M059J (cell line): ENCODE measurements around the gene PIWIL1. TPM values are rescaled to one million over a fixed set of nuclear protein-coding genes. Genes with fewer than 3 reads are reported as not detected.

Experiments used
- DNase-seq: peaks from one replicate; pipeline ENCODE4 v3.0.0-alpha.2; 2012; ENCODE audit warnings: low read depth
- total RNA-seq: library from RNA; depleted of rRNA; stranded (reverse); fragments of >200 nt; shearing (Covaris generic); gene quantifications from 2 replicates; pipeline ENCODE4 v1.2.3, GENCODE V29; 2014

Gene PIWIL1
- total RNA-seq, 1 experiment from 2014 or later = not detected

GRCh38 chr12:130336723-130337487, 782 bp upstream of the PIWIL1 start:
- DNase-seq = no peak

DNA sequence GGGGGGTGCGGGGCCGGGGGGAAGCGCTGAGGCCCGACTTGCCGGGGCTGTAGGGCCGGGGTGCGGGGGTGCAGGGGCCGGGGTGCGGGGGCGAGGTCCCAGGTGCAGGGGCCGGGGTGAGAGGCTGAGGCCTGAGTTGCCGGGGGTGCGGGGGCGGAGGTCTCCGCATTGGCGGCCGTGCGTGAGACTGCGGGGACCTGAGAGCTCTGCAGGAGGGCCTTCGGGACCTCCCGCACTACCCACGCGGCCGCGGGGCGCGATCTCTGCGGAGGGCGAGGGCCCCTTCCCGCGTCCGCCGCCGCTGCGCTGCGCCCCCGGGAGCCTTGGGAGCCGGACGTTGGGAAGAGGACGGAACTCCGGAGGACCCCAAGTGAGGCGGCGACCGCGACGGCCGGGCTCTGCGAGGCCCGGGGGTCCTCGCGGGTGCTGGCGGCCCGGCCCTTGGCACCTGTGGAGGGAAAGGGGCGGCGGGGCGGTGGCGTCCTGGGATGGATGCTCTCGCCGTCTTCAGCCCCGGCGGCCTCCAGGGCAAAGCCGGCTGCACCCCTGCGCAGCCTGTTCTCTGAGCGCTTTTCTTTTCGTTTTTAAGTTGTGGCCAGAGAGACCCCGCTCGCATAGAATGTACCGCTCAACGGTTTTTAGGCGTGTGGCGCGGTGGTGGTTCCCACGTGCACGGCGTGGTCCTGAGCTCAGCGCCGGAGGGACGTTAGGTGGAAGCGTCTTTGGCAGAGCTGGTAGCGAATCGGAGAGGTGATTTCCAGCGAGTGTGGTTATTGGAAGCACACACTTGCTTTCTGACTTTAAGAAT, 1.3 kb downstream of the PIWIL1 start:
- no peak for DNase-seq

DNA sequence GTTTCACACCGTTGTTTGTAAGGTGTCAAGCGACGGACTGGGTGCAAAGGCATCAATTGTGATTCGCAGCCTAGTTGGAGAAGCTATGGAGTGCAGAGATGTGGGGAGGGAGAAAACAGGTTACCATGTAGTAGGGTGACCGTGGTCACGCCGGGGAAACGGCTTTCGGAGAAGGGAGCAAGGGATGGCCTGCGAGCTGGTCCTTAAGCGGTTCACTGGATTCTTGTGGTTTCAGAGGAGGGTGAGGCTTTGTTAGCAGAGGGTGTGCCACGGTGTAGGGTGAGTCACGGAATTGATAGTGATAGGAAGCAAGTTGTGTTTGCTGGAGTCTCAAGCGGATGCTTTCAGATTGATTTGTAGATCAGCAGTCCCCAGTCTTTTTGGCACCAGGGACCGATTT, 2.3 kb downstream of the PIWIL1 start:
- no peak for DNase-seq

- no peak for DNase-seq
These were observed 4.8 kb downstream of the PIWIL1 start for GRCh38 chr12:130342442-130342841.

- no peak for DNase-seq
These were observed 5.2 kb downstream of the PIWIL1 start for GRCh38 chr12:130342842-130343241.

GRCh38 chr12:130344529-130344928, 6.8 kb downstream of the PIWIL1 start:
- DNase-seq = no peak

- DNase-seq = no peak
These were observed 7.6 kb downstream of the PIWIL1 start for GRCh38 chr12:130345292-130345691.

- DNase-seq = no peak
These were observed 9.9 kb downstream of the PIWIL1 start for GRCh38 chr12:130347588-130347987.

DNA sequence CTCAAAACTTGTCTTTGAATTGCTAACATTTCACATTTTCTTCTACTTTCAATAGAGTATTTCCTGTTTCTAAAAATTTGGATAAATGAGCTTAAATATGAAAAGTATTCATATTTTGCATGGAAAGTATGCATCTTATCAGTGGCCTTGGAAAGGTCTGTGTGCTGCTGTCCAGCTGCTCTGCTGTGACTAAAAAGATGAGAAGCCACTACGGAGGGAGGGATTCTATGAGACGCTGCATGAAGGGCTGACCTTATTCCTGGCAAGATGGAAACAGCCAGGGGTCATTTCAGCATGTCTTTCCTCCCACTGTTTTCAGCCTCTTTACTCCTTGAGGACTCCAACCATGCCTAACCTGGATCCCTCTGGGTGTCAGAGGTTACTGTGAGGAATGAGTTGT, 13.0 kb downstream of the PIWIL1 start:
- DNase-seq = no peak

DNA sequence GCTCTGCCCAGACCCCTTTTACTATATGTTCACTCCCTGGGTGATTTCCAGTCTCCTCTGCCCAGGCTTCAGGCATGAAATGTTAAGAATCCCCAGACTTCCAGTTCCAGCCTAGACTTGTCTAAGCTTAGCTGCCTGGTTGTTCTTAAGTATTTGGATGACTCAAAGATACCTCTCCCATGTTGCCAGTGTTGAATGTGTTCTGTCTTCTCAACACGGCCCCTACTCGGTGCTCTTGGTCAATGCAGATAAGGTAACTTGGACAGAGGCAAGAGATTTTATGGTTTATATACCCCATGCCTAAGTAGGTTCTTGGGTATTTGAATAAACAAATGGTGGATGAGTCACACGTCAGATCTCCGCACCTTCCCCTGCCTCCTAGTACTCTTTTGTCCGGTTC, 13.6 kb downstream of the PIWIL1 start:
- no peak for DNase-seq

DNA sequence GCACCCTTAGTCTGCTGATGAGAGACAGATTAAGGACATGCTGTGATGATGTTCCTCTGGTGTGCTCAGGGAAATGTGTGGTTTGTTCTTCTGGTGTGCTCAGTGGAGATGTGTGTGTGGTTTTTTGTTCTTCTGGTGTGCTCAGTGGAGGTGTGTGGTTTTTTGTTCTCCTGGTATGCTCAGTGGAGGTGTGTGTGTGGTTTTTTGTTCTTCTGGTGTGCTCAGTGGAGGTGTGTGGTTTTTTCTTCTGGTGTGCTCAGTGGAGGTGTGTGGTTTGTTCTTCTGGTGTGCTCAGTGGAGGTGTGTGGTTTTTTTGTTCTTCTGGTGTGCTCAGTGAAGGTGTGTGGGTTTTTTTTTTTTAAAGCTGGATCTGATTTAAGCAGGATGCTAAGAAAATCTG, 15.4 kb downstream of the PIWIL1 start:
- DNase-seq = no peak

DNA sequence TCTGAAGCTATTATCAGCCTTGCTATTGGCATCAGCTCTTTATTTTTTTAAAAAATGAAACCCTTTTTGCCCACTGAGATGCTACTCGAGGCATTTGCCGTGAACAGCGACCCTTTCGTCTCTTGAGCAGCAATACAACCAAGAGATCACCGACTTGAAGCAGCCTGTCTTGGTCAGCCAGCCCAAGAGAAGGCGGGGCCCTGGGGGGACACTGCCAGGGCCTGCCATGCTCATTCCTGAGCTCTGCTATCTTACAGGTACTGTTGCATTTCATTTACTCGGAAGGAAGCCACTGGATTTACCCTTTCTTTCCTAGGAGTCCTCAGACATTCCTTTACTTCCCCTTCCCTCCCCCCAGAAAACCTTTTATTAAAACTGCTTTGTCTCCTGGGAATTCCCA, 16.7 kb downstream of the PIWIL1 start:
- no peak for DNase-seq

GRCh38 chr12:130356222-130356621, 18.5 kb downstream of the PIWIL1 start:
- no peak for DNase-seq

DNA sequence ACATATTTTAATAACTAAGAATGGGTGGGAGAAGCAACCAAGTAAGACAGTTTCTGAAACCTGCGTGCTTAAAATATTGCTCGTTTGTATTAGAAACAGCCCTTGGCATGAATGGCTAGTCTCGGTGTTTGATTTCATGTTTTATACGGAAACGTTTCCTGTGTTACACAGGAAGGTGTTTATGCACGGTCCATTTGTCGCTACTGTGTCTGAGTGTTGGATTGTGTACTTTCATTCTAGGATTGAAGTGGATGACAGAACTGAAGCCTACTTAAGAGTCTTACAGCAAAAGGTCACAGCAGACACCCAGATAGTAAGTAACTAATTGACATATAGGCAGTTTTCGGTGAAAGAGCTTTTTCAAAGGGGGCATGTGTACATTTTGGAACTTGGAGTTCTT, 19.6 kb downstream of the PIWIL1 start:
- no peak for DNase-seq

GRCh38 chr12:130357729-130358330, 20.1 kb downstream of the PIWIL1 start:
- DNase-seq = no peak

- no peak for DNase-seq
These were observed 24.4 kb downstream of the PIWIL1 start for GRCh38 chr12:130362060-130362459.

- no peak for DNase-seq
These were observed 26.9 kb downstream of the PIWIL1 start for GRCh38 chr12:130364578-130364977.

DNA sequence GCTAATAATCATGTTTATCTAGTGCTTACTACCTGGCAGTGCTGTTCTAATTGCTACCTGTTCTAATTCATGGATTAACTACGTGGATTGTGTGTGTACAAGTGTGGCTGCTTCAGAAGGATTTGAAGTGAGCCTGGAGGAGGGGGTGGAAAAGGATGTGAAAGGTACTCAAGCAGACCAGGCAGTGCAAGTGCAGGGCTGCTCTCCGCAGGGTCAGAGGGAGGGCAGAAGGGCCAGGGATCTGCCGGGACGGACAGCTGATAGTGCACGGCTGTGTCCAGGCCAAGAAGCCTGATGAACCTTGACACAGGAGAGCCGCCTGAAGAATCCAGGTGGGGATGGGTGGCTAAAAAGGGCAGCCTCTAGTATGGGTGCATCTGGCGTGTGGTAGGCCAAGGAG, 28.5 kb downstream of the PIWIL1 start:
- DNase-seq = no peak

DNA sequence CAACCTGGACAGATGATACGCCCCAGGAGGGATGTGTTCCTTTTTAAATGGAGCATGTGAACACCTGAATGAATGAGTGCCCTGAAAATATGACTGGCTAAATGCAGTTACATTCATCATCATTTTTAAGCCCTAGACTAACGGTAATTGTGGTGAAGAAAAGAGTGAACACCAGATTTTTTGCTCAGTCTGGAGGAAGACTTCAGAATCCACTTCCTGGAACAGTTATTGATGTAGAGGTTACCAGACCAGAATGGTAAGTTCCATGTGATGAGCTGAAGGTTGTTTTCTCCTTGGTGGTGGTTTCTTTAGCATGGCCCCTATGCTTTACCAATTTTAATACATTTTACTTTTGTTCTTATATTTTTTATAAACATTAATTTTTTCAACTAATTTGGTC, 29.3 kb downstream of the PIWIL1 start:
- no peak for DNase-seq

DNA sequence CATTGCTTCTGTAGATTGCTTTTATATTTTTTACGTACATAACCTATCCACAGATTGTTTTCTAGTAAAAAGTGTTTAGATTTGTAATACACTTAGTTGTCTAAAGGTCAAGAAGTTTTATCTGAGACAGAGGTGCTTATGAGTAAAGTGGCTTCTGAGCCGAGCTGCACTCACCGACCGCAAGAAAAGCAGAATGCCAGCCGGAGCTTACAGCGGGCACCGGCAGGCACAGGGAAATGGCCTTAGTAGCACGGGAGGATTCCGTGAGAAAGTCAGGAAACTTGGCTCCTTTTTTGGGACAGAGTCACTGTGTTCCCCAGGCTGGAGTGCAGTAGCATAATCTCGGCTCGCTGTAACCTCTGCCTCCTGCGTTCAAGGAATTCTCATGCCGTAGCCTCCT, 29.8 kb downstream of the PIWIL1 start:
- no peak for DNase-seq

DNA sequence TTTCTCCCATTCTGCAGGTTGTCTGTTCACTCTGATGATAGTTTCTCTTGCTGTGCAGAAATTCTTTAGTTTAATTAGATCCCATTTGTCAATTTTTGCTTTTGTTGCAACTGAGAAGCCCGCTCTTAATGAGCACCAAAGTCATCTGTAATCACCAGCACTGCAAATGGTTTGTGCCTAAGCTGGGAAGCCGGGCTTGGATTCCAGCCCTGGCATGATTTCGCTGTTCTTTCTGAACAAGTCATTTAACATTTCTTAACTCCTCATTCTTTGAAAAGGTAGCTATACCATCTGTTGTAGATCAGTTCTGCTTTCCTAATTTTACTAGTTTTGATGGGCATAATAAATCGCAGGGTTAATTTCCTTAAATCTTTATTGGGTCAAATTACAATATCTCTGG, 32.1 kb downstream of the PIWIL1 start:
- DNase-seq = no peak

DNA sequence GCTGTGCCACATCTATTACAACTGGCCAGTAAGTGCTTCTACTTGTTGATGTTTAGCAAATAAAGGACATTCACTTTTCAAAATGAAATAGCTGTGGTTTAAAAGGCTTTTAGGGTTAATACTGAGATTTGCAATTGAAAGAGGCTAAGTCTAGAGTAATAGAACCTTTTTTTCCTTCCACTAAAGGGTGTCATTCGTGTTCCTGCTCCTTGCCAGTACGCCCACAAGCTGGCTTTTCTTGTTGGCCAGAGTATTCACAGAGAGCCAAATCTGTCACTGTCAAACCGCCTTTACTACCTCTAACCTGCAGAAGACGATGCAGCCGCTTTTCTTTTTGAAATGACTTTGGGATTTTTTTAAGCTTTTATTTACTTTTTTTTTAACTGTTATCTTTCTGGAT, 33.6 kb downstream of the PIWIL1 start:
- DNase-seq = no peak

- DNase-seq = no peak
These were observed 35.2 kb downstream of the PIWIL1 start for GRCh38 chr12:130372936-130373335.
